ENCODE measurements around the gene TMEM106A. TPM values are rescaled to one million over a fixed set of nuclear protein-coding genes. Genes with fewer than 3 reads are reported as not detected.
"Not testable (repeated sequence)": the region's sequence is repeated elsewhere in the genome, so short reads cannot be mapped to it uniquely, and the experiment has no call there.

TMEM106A gene
- total RNA-seq, 1 donor from 2014 or later = 12.6 TPM

DNA sequence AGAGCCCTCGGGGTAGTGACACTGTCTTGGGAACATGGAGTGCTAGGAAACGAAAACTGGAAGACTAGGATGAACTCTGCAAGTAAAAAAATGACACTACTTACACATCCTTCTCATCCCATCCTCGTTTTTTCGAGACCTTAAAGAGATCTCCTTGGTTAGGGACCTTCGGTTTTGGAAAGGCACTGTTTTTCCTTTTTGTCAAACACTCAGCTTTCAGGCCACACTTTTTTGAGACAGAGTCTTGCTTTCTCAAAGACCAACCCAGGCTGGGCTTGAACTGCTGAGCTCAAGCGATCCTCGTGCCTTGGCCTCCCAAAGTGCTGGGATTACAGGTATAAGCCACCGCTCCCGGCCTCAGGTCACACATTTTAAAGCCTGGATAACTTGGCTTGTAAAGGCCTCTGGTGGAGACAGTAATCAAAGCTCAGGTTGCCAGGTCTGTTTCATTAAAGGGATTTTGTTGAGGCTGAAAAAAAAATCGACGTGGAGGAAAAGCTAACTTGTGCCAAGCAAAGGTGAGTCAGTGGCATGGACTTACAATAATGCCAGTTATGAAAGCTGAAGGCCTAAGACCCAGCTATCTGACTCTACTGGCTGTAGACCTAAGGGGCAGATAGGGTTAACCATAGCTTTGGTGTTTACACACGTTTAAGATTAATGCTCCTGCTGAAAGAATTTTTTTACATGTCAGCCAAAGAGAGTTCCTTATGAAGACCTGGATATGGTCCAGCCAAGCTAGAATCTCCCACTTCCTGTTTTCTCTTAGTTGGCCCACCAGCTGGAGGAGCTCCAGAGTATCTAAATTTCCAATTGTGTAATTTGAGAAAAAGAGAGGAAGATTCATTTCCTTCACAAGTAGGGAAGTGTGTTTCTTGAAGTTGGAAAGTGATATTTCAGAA is 39.8 kb upstream of the TMEM106A start:
- Mint-ChIP-seq H3K36me3 (peaks cover 15% of the 10 kb centered on the region), H3K9me3 (no peaks in the 10 kb centered on the region), H3K4me1 (peaks cover 31% of the 10 kb centered on the region), H3K27ac (no peak overlapping the region), H3K27me3 (ENCODE audit: low read depth) (no peaks in the 10 kb centered on the region), H3K4me3 (no peak overlapping the region)
- TF ChIP-seq, protein P1, sequence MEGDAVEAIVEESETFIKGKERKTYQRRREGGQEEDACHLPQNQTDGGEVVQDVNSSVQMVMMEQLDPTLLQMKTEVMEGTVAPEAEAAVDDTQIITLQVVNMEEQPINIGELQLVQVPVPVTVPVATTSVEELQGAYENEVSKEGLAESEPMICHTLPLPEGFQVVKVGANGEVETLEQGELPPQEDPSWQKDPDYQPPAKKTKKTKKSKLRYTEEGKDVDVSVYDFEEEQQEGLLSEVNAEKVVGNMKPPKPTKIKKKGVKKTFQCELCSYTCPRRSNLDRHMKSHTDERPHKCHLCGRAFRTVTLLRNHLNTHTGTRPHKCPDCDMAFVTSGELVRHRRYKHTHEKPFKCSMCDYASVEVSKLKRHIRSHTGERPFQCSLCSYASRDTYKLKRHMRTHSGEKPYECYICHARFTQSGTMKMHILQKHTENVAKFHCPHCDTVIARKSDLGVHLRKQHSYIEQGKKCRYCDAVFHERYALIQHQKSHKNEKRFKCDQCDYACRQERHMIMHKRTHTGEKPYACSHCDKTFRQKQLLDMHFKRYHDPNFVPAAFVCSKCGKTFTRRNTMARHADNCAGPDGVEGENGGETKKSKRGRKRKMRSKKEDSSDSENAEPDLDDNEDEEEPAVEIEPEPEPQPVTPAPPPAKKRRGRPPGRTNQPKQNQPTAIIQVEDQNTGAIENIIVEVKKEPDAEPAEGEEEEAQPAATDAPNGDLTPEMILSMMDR (IDR thresholded peaks at IDR 0.05; ENCODE audit: unreplicated experiment) = no peak
- no peak for DNase-seq (ENCODE audit: low spot score in 2 of 2, unreplicated experiment in 2 of 2)

DNA sequence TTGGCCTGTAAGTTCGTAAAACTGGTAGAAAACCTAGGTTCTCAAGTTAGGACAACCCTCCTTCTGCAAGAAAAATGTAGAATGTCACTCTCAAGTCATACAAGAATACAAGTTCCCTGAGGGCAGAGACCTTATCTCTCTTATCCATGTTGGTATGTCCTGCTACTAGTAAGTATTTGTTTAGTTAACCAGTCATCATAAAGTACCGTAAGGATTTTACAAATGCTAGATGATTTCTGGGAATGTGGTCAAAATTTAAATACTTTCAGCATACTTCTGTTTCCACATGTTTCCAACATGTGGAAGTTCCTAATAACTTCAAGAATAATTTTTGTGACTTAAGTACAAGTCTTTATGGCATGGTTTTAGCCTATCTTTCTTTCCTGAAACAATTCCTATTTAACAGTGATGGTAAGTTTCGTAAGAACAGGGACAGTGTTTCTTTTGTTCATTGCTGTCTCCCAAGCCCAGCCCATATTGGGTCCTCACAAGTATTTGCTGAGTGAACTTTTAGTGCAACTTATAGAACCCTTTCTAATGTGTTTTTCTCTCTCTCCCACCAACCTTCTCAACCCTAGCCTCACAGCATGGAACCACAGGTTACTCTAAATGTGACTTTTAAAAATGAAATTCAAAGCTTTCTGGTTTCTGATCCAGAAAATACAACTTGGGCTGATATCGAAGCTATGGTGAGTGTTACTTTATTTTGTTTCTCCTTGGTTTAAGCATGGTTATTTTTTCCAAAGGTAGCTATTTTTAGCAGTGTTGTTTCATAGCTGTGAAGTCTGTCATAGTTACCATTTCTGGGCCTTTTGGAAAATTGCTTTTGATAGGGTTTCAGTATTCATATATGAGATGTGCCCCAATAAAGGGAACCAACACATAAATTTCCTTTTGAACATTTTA is 36.2 kb upstream of the TMEM106A start:
- Mint-ChIP-seq H3K36me3 (peaks cover 22% of the 10 kb centered on the region), H3K27me3 (ENCODE audit: low read depth) (no peaks in the 10 kb centered on the region), H3K4me1 (peaks cover 31% of the 10 kb centered on the region), H3K27ac (peak overlapping the region; percentile 36), H3K4me3 (no peak overlapping the region), H3K9me3 (no peaks in the 10 kb centered on the region)
- TF ChIP-seq, protein P1 (IDR thresholded peaks at IDR 0.05; ENCODE audit: unreplicated experiment) = no peak
- DNase-seq (ENCODE audit: low spot score in 2 of 2, unreplicated experiment in 2 of 2) = no peak

- TF ChIP-seq, protein P1 (IDR thresholded peaks at IDR 0.05; ENCODE audit: unreplicated experiment) = no peak
- DNase-seq (ENCODE audit: low spot score in 2 of 2, unreplicated experiment in 2 of 2) = no peak
- Mint-ChIP-seq H3K4me1 (peaks cover 31% of the 10 kb centered on the region), H3K27ac (peak overlapping the region; percentile 55), H3K9me3 (no peaks in the 10 kb centered on the region), H3K27me3 (ENCODE audit: low read depth) (no peaks in the 10 kb centered on the region), H3K4me3 (no peak overlapping the region), H3K36me3 (peaks cover 25% of the 10 kb centered on the region)
Measured at GRCh38 chr17:43176119-43176570, 35.5 kb upstream of the TMEM106A start.

DNA sequence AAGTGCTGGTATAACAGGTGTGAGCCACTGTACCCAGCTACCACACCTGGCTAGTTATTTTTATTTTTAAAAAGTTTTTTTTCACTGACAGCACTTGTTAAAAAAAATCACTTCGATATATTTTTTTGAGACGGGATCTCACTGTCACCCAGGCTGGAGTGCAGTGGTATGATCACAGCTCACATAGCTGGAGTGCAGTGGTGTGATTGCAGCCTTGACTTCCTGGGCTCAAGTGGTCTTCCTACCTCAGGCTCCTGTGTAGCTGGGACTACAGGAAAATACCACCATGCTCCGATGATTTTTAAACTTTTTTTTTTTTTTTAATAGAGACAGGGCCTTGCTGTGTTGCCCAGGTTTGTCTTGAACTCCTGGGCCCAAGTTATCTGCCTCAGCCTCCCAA is 27.8 kb upstream of the TMEM106A start:
- Mint-ChIP-seq H3K4me1 (no peaks in the 10 kb centered on the region), H3K4me3 (no peak overlapping the region), H3K27me3 (ENCODE audit: low read depth) (no peaks in the 10 kb centered on the region), H3K36me3 (peaks cover 32% of the 10 kb centered on the region), H3K27ac (no peak overlapping the region), H3K9me3 (no peaks in the 10 kb centered on the region)
- no peak for DNase-seq (ENCODE audit: low spot score in 2 of 2, unreplicated experiment in 2 of 2)
- TF ChIP-seq, protein P1 (IDR thresholded peaks at IDR 0.05; ENCODE audit: unreplicated experiment) = no peak

DNA sequence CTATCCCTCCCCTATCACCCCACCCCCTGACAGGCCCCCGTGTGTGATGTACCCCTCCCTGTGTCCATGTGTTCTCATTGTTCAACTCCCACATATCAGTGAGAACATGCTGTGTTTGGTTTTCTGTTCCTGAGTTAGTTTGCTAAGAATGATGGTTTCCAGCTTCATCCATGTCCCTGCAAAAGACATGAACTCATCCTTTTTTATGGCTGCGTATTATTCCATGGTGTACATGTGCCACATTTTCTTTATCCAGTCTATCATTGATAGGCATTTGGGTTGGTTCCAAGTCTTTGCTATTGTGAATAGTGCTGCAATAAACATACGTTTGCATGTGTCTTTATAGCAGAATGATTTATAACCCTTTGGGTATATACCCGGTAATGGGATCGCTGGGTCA is 25.0 kb upstream of the TMEM106A start:
- not testable (repeated sequence) for H3K4me3 Mint-ChIP-seq; DNase-seq (ENCODE audit: low spot score in 2 of 2, unreplicated experiment in 2 of 2); H3K9me3 Mint-ChIP-seq; H3K27me3 Mint-ChIP-seq (ENCODE audit: low read depth); H3K4me1 Mint-ChIP-seq; H3K27ac Mint-ChIP-seq
- H3K36me3 Mint-ChIP-seq = peaks cover 46% of the 10 kb centered on the region
